NCI-H187 (cell line): Measurements from ENCODE around the gene KLK6.
"Not testable (repeated sequence)": the region's sequence is repeated elsewhere in the genome, so short reads cannot be mapped to it uniquely, and the experiment has no call there.

ENCODE experiments used
- DNase-seq, 2 experiments: peaks; one replicate each; lab custom pipeline; 2025; lab: John Stamatoyannopoulos, UW

KLK6 gene

GRCh38 chr19:50992666-50993035 is 23.3 kb upstream of the KLK6 start:
- no peak for DNase-seq

GRCh38 chr19:50984416-50984815 is 15.0 kb upstream of the KLK6 start:
- DNase-seq: not testable (repeated sequence)

- DNase-seq: no peak
Observed at GRCh38 chr19:50983625-50984292, 14.4 kb upstream of the KLK6 start, which contains the start of gene KLK7. Gene KLK7, minus strand, starts transcription at chr19:50983917. Its CDS starts 1,518 bp downstream, at chr19:50982399.

- no peak for DNase-seq
Observed at GRCh38 chr19:50982186-50982585, 12.8 kb upstream of the KLK6 start.

- DNase-seq: no peak
Observed at GRCh38 chr19:50981587-50982146, 12.3 kb upstream of the KLK6 start.

- no peak for DNase-seq
Observed at GRCh38 chr19:50980208-50980607, 10.8 kb upstream of the KLK6 start.

GRCh38 chr19:50979758-50980157 is 10.4 kb upstream of the KLK6 start:
- no peak for DNase-seq

GRCh38 chr19:50978772-50979390 is 9.5 kb upstream of the KLK6 start:
- no peak for DNase-seq

- no peak for DNase-seq
Observed at GRCh38 chr19:50977626-50978025, 8.2 kb upstream of the KLK6 start.

- DNase-seq: no peak
Observed at GRCh38 chr19:50975766-50976165, 6.4 kb upstream of the KLK6 start.

GRCh38 chr19:50974702-50975556 is 5.5 kb upstream of the KLK6 start:
- no peak for DNase-seq

GRCh38 chr19:50972795-50973376 is 3.5 kb upstream of the KLK6 start:
- no peak for DNase-seq

- DNase-seq: not testable (repeated sequence)
Observed at GRCh38 chr19:50969810-50970209, 419 bp upstream of the KLK6 start.

GRCh38 chr19:50968716-50969412 is 527 bp downstream of the KLK6 start:
- DNase-seq: no peak

- DNase-seq: no peak
Observed at GRCh38 chr19:50967929-50968715, 1.3 kb downstream of the KLK6 start.

GRCh38 chr19:50964266-50964665 is 5.1 kb downstream of the KLK6 start:
- DNase-seq: no peak

- no peak for DNase-seq
Observed at GRCh38 chr19:50963381-50963780, 6.0 kb downstream of the KLK6 start.

GRCh38 chr19:50962245-50962644 is 7.1 kb downstream of the KLK6 start:
- no peak for DNase-seq

GRCh38 chr19:50959731-50960500 is 9.5 kb downstream of the KLK6 start:
- DNase-seq: no peak

- no peak for DNase-seq
Observed at GRCh38 chr19:50957587-50957986, 11.8 kb downstream of the KLK6 start.
